A549 (cell line): ENCODE measurements around the gene SCNN1B.

ENCODE experiments used
- BHLHE40 ChIP-seq: IDR thresholded peaks from 2 replicates; pipeline ENCODE4 v1.6.1; 2012; ENCODE audit warnings: low read depth, low read length, inconsistent platforms
- CHD2 ChIP-seq: fragments of 150-350 bp; IDR thresholded peaks from 2 replicates; pipeline ENCODE4 v1.6.1; 2014; ENCODE audit warnings: low read length; ENCODE audit not compliant: partially characterized antibody
- CHD4 ChIP-seq: fragments of 200-600 bp; sonication (generic); IDR thresholded peaks from 2 replicates; pipeline ENCODE4 v1.6.1; 2016; ENCODE audit warnings: antibody characterized with exemption, mild to moderate bottlenecking, borderline replicate concordance
- EP300 ChIP-seq, 2 experiments: fragments of >200 bp; sonication (Bioruptor Twin); formaldehyde crosslinking; IDR thresholded peaks; 2 replicates in 1 of 2; 3 replicates in 1 of 2; pipeline ENCODE4 v1.6.1; 2016 to 2017
- POLR2A ChIP-seq: IDR thresholded peaks from 2 replicates; pipeline ENCODE4 v1.6.1; 2012; ENCODE audit warnings: mild to moderate bottlenecking, low read length
- RAD21 ChIP-seq, 2 experiments: fragments of >200 bp in 1 of 2; sonication (Bioruptor Twin) in 1 of 2; formaldehyde crosslinking in 1 of 2; IDR thresholded peaks in 1 of 2; conservative IDR thresholded peaks in 1 of 2; 2 replicates in 1 of 2; 3 replicates in 1 of 2; pipeline ENCODE4 v1.6.1; 2012 to 2018; ENCODE audit warnings: inconsistent platforms in 1 of 2
- TP53 ChIP-seq: fragments of 250-450 bp; sonication (Bioruptor Pico); IDR thresholded peaks from 2 replicates; pipeline ENCODE4 v1.5.0; 2021; ENCODE audit warnings: mild to moderate bottlenecking, moderate library complexity
- ZFP36 ChIP-seq: fragments of 450-650 bp; IDR thresholded peaks from 2 replicates; pipeline ENCODE4 v1.6.1; 2014; ENCODE audit warnings: borderline replicate concordance; ENCODE audit not compliant: partially characterized antibody
- TF ChIP-seq, protein P1 (sequence below): fragments of >200 bp; sonication (Bioruptor Twin); formaldehyde crosslinking; IDR thresholded peaks from 3 replicates; pipeline ENCODE4 v1.5.1; 2016
- TF ChIP-seq, protein P2 (sequence below): fragments of 150-350 bp; IDR thresholded peaks from 2 replicates; pipeline ENCODE4 v1.6.1; 2014; ENCODE audit warnings: low read depth, mild to moderate bottlenecking, low read length
- TF ChIP-seq, protein P3 (sequence below): fragments of 450-650 bp; IDR thresholded peaks from 2 replicates; pipeline ENCODE4 v1.6.1; 2014; ENCODE audit warnings: antibody characterized with exemption

DNA sequence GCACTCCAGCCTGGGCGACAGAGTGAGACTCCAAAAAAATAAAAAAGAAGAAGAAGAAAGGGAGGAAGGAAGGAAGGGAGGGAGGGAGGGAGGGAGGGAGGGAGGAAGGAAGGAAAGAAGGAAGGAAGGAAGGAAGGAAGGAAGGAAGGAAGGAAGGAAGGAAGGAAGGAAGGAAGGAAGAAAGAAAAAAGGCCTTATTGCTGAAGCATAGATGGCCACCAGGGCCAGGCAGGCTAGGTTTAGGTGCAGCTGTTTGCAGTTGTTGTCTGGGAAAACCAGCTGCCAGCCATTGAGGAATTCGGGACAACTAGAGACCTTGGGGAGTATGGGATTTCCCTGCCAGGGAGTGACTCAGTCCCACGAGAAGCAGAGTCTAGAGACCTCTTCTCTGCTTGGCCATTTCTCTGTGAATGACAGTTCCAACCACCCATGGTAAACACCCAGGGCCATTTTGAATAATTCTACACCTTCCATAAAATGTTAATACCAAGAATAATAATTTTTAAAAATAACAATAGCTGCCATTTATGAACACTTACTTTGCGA is 31.0 kb downstream of the SCNN1B start:
- TF ChIP-seq EP300 (IDR thresholded peaks at IDR 0.05) (no peak), POLR2A (no peak), BHLHE40 (no peak), TP53 (no peak), CHD2 (no peak), RAD21 (conservative IDR thresholded peaks at IDR 0.05 in 1 of 2, IDR thresholded peaks at IDR 0.05 in 1 of 2) (no peak), ZFP36 (no peak), CHD4 (no peak)
- TF ChIP-seq, protein P1, sequence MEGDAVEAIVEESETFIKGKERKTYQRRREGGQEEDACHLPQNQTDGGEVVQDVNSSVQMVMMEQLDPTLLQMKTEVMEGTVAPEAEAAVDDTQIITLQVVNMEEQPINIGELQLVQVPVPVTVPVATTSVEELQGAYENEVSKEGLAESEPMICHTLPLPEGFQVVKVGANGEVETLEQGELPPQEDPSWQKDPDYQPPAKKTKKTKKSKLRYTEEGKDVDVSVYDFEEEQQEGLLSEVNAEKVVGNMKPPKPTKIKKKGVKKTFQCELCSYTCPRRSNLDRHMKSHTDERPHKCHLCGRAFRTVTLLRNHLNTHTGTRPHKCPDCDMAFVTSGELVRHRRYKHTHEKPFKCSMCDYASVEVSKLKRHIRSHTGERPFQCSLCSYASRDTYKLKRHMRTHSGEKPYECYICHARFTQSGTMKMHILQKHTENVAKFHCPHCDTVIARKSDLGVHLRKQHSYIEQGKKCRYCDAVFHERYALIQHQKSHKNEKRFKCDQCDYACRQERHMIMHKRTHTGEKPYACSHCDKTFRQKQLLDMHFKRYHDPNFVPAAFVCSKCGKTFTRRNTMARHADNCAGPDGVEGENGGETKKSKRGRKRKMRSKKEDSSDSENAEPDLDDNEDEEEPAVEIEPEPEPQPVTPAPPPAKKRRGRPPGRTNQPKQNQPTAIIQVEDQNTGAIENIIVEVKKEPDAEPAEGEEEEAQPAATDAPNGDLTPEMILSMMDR = no peak
- TF ChIP-seq, protein P2, sequence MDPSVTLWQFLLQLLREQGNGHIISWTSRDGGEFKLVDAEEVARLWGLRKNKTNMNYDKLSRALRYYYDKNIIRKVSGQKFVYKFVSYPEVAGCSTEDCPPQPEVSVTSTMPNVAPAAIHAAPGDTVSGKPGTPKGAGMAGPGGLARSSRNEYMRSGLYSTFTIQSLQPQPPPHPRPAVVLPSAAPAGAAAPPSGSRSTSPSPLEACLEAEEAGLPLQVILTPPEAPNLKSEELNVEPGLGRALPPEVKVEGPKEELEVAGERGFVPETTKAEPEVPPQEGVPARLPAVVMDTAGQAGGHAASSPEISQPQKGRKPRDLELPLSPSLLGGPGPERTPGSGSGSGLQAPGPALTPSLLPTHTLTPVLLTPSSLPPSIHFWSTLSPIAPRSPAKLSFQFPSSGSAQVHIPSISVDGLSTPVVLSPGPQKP = no peak
- TF ChIP-seq, protein P3, sequence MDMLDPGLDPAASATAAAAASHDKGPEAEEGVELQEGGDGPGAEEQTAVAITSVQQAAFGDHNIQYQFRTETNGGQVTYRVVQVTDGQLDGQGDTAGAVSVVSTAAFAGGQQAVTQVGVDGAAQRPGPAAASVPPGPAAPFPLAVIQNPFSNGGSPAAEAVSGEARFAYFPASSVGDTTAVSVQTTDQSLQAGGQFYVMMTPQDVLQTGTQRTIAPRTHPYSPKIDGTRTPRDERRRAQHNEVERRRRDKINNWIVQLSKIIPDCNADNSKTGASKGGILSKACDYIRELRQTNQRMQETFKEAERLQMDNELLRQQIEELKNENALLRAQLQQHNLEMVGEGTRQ = no peak
